Naive thymus-derived CD8-positive, alpha-beta T cell (primary cell): ENCODE data around the gene WNK2. TPM values are rescaled to one million over a fixed set of nuclear protein-coding genes. Genes with fewer than 3 reads are reported as not detected.

Source experiments
- polyA plus RNA-seq, 3 donors: library from polyadenylated mRNA; unstranded; fragments of 300-500 nt; fragmentation: Illumina TruSeq; gene quantifications; one replicate each; pipeline ENCODE4 v1.2.3, GENCODE V29; 2021
- total RNA-seq, 8 experiments: library from RNA in 2 of 8; stranded (reverse) in 2 of 8; gene quantifications; one replicate each; pipeline ENCODE4 v1.2.3 and lab custom pipeline; 2021 to 2026

Gene WNK2
- total and polyA plus RNA-seq, 5 experiments from 2014 or later, result 0.27 TPM; not detected in 4

Other genes starting within 250 kb of the WNK2 start
- gene FGD3, start 236.6 kb upstream of the WNK2 start, total RNA-seq, result 100 to 1,000 TPM; 329 to 330 TPM
- 100 to 1,000 TPM in 2 of 3 donors, 10 to 100 TPM in 1; 64.2 to 161 (median 103) TPM for gene FGD3, start 236.6 kb upstream of the WNK2 start, polyA plus RNA-seq
- 10 to 100 TPM; 62.1 to 64.0 TPM for gene SUSD3, start 125.4 kb upstream of the WNK2 start, total RNA-seq
- gene SUSD3, start 125.4 kb upstream of the WNK2 start, polyA plus RNA-seq, result 100 to 1,000 TPM in 2 of 3 donors, 10 to 100 TPM in 1; 86.7 to 208 (median 145) TPM
- gene CARD19, start 87.9 kb upstream of the WNK2 start, total RNA-seq, result 10 to 100 TPM; 68.9 to 71.2 TPM
- gene CARD19, start 87.9 kb upstream of the WNK2 start, polyA plus RNA-seq, result 10 to 100 TPM; 56.3 to 62.9 (median 56.9) TPM
- gene NINJ1, start 49.9 kb upstream of the WNK2 start, total RNA-seq, result 10 to 100 TPM; 33.8 to 35.6 TPM
- 10 to 100 TPM; 78.5 to 97.6 (median 96.0) TPM for gene NINJ1, start 49.9 kb upstream of the WNK2 start, polyA plus RNA-seq